ENCODE results near the gene LRFN2.

LRFN2 gene

DNA sequence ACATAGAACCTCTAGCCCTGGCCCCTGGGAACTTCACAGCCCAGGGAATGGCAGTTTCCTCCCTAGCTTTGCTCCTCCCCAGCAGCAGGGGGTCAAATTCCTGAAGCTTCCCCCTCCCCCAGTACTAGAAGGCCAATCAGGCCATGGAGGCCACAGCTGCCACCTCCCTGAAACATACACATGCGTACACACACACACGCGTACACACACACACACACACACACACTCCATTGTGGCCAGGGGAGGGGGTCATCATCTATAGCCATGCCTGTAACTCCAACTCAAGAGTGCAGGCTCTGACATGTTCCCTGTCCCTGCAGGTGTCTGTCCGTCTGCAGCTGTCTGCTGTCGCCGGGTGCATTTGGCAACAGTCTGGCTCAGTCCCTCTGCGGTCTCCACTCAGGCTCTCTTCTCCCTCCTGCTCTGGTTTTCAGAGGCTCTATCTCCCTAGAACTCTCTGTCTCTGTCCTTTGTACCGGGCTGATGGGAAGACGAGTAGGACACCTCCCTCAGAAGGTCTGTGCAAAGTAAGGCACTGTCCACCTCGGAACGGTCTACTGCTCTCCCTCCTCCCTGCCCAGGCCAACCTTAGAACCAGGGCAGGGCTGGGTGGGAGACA lies 1.4 kb downstream of the LRFN2 start:
- no peak for DNase-seq

DNA sequence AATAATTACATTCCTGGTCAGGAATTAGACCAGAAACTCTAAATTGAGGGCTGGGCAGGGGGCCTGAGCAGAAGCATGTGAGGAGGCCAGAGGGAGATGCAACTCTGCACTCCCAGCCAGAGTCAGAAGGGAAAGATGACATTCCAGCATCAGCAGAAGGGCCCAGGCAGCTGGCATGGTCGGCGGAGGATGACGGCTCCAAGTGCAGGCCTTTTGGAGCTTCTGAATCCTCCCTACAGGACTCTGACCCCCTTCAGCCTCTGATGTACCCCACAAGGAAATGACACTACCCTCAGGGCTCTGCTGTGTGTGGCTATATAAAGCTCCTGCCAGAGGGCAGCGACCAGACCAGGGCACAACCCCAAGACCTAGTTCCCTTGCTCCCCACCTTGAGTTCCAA lies 1.9 kb downstream of the LRFN2 start:
- no peak for DNase-seq

DNA sequence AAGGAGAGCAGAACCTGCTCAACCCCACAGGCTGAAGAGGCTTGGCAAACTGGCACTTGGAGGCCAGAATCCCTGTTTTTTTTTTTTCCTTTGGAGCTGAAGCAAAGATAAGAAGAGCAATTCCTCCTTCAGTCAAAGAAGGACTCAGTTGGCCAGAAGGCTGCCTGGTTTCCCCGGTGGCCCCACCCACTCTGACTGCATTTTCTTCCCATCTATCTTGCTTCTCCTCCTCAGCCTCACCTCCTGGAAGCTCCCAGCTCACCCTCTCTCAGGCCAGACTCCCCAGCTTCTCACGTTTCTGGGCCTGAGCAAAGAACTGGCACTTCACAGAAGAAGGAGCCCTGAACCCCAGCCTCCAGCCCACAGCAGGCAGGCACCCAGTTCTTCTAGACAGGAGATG lies 2.4 kb downstream of the LRFN2 start:
- no peak for DNase-seq

DNA sequence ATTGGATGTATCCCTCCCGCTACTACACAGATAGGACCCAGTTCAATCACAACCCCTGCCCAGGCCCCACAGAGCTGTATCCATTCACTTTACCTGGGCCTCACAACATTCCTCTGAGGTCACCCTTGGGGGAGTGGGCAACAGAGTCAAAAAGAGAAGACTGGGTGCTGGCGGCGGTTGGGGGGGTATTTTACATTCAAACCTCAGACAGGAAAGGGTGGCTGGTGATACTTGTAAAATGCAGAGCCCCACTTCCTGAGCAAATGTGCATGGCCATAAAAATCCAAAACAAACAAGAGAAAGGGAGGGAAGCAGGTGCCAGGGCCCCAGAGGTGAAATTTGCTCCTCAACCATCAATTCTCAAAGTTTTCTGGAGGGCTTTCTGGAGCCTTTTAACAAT lies 3.5 kb downstream of the LRFN2 start:
- no peak for DNase-seq

DNA sequence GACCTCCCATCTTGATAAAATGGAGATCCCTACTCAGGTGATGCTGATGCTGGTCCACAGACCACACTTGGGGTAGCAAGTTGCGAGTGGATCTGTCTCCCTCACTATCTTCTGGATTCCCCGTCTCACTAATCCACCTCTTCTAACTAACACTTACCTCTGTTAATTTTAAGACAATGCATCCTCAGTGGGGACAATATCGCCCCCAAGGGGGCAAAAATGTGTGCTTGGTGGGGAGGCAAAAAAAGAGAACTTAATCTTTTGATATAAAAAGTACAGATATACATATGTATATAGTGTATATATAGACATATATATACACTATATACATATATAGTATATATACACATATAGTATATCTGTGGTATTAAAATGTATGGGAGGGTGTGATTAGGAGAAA lies 4.3 kb downstream of the LRFN2 start:
- no peak for DNase-seq

DNA sequence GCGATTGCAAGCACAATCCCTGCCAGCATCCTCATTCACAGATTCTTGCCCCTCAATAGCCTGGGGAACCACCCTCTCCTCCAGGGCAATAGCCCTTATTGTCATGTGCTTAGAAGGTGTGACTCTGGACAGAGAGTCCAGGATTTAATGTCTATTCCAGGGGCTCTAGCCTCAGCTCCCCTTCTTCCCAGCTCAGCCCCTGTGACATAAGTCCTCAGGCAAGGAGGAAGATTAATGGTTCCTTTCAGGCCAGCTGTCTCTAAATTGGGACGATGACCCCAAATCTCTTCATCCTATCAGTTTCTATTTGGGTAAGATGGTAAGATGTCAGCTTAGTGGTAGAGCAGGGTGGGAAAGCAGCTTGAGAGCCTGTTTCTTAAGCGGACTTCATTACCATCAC lies 8.1 kb downstream of the LRFN2 start:
- no peak for DNase-seq

DNA sequence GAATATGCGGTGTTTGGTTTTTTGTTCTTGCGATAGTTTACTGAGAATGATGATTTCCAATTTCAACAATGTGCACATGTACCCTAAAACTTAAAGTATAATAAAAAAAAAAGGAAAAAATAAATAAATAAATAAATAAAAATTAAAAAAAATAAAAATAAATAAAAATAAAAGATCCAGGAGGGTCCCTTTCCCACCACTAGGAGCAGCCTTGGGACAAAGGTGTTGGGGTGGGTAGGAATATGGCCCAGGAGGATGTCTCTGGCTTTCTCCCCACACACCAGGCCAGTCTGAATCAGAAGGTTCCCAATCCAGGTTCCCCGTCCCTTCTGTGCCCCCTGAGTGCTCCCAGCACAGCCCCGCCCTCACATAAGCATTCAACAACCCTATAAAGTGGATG lies 9.5 kb downstream of the LRFN2 start:
- DNase-seq: no peak

DNA sequence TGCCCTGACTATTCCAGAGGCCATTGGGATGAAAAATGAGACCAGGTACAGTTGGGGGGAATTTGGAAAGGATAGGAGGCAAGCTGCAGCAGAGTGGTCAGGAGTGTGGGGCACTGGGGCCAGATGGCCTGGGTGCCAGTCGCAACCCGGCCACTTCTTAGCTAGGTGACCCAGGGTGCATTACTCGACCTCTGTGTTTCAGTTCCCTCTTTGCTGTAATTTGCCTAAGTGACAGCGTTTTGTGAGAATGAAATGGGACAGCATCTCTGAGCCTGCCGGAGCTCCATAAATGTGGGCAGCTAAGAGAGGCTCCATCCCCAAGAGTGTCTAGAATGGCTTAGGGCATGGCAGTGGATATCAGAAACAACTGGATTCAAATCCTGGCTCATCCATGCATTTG lies 13.9 kb downstream of the LRFN2 start:
- DNase-seq: no peak

DNA sequence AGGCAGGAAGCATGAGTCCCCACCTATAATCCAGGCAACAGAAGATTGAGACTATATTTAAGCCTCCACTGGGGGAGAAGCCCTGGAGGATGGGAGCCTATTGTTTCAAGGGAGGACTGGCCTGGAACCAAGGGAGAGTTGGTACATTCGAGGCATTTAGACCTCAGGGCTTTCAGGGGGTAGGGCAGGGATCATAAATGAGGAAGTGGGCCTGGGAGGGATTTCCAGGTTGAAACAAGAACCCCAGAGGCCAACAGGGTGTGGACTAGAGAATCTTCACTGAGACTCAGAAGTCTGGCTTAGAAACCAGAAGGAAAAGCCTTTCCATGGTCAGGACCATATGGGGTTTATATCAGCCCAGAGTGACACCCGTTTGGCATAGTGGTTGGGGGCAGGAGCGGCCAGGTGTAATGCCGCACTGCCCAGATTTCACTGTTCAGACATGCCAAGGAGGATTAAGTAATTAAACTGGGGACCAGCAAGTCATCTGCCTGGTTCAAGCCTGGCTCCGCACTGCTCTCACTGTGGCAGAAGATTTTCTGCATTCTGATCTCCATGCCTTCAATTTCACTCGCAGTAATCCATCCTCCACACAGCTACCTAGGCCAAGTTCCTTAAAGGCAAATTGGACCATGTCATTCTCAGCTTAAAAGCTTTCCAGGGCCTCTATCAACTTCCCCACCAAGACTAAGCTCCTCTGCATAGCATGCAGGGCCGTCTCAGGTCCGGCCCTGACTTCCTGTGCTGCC lies 17.8 kb downstream of the LRFN2 start:
- no peak for DNase-seq

DNA sequence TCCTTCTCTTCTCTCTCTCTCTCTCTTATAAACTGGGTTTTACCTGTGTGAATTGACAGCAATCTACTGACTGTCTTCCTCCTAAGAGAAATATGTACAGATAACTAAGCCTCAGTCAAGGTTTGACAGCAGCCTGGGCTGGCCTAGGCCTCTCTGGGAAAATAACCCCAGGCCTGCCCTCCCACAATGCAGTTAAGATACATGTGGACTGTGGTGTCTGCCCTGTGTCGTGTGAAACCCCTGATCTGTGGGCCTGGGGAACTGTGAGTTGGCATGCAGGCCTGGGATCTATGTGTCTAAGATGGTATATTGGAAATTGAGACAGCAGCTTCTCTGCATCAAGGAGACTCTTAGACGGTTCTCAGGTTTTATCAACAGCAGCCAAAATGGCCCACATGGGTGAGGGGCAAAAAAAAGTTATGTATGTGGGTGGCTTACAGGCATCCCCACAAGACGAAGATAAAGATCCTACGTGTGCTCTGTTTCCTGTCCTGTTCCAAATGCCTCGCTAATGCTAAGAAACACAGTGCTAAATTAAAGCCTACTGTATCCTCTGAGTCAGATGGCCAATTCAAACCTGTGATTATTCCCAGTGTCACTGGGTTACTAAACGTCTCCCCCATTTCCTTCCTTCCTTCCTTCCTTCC lies 19.0 kb downstream of the LRFN2 start:
- DNase-seq: no peak

DNA sequence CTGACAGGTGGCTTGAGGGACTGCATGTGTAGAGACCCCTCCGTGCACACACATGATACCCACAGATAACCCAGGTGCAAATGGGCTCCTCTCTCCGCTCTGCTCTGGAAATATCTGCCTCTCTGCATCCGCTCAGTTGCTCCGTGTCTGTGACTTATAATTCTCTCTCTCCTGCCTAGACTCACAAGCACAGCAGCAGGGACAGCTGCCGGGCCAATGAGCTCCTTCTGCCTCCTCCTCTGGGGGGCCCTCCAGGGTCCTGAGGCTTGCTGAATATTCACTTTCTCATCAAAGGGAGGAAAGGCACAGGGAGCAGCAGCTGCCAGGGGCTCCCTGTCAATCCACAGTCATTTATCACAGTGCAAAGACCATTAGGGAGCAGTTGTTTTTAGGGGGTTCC lies 24.1 kb downstream of the LRFN2 start:
- no peak for DNase-seq

DNA sequence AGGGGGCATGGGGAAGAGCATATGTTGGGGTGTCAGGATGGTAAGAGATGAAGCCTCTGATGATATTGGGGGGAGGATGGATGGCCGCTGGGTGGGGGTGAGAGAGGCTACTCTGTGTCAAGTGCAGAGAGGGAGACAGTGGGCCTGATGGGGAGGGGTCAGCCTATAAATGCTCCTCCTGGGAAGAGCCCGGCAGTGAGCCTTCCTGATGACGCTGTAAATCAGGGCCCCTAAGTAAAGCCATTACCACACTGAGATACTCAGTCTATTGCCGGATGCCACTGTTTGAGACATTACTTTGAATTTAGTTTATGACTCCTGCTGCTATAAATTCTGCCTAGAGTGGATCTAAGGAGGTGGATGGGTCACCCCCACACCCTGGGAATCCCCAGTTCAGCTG lies 28.1 kb downstream of the LRFN2 start:
- DNase-seq: no peak

DNA sequence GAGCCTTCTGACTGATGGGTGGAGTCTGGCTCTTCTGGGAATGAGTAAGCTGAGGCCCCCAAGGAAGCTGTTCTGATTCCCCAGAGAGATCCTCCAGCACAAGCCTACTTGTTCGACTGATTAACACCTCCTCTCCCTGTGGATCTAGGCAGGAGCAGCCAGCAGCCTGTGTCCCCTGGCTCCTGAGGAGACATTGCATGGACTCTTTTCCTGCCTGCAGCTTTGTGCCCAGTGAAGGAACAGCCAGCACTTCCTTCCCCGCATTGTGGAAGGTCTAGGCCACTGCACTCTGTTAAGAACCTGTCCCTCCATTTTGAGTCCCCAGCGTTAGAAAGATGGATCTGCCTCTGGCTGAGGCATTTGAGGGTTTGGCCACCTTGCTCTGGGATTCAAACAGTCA lies 29.1 kb downstream of the LRFN2 start:
- DNase-seq: no peak

DNA sequence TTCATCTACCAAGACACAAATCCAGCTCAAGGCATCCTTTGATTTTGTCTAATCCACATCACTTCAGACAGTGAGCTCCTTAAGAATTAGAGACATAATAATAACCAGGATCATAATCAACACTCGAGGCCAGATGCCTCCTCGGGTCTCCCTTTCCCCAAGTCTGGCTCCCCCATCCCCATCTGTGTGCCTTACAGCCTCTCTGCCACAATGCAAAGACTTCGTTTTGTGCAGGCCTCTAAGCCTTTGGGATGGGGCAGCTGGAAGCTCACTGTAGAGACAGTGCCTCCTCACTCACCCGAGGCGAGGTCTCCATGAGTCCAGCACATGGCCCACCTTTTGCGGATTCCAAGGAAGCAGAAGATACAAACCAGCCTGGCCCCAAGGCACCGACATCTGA lies 30.3 kb downstream of the LRFN2 start:
- DNase-seq: no peak

DNA sequence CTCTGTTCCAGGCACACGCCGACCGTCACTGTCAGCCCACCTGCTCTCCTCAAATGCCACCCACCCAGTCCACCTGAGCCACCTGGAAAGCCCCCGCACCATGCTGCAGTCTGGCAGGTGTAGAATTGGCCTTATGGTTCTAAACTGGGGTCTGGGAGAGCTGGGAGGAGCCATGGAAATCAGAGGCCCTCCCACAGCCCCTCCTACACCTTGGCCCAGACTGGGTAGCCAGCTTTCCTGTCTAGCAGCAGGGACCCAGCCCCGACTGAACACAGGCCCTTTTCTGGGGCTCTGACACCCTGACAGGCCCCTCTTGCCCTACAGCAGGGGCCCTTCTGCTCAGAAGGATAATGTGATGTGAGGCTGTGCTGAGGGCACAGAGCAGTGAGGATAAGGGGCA lies 31.1 kb downstream of the LRFN2 start:
- no peak for DNase-seq

DNA sequence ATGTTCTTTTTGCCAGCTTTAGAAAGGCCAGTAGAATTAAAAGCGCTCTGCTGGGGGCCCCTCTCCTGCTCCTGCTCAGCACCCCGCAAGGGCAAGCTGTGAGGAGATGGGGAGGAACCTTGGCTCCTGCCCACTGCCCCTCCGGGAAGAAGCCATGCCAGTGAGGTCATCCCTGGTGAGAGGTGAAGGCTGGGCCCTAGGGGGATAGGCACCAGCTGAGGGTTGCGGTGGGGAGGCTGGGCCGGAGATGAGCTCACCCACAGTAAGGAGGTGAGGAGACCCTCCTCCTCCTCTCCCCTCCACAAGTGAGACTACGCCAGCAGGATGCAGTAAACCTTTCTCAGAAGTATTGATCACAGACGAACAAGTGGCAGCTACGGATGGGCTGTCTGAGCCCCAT lies 32.1 kb downstream of the LRFN2 start:
- DNase-seq: no peak

DNA sequence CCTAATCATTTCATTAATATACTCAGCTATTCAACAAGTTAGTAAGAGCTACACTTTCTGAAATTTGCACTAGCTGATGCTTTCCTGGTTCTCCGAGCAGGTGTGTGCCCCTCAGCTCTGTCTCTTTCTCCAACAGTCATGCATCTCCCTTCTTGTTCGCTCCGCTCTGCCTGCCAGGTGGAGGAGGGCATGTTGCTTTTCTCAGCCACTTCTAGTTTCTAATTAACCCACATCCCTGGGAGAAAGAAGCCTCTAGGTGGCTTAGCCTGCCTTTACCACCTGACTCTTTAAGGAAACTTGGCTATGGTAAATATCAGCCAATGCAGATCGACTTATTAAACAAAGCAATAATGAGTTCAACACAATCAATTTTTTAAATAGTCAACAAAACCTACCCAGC lies 34.2 kb downstream of the LRFN2 start:
- DNase-seq: no peak

DNA sequence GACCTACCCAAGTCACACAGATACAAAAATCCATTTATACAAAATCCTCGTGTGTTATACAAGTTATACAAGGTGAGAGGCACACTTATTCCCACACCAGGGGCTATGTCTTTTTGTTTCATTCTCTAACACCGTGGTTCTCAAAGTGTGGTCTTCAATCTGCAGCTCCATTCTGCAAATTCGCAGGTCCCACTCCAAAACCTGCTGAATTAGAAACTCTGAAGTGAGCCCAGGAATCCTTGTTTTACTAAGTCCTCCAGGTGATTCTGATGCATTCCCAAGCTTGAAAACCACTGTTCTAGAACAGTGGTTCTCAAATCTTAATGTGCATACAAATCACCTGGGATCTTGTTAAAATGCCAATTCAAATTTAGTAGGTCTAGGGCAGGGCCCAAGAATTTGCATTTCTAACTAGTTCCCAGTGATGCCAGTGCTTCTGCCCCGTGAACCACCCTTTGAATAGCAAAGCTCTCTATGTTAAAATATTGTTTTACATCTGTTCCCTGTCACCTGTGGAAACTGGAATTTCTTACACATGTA lies 35.1 kb downstream of the LRFN2 start:
- DNase-seq: no peak

DNA sequence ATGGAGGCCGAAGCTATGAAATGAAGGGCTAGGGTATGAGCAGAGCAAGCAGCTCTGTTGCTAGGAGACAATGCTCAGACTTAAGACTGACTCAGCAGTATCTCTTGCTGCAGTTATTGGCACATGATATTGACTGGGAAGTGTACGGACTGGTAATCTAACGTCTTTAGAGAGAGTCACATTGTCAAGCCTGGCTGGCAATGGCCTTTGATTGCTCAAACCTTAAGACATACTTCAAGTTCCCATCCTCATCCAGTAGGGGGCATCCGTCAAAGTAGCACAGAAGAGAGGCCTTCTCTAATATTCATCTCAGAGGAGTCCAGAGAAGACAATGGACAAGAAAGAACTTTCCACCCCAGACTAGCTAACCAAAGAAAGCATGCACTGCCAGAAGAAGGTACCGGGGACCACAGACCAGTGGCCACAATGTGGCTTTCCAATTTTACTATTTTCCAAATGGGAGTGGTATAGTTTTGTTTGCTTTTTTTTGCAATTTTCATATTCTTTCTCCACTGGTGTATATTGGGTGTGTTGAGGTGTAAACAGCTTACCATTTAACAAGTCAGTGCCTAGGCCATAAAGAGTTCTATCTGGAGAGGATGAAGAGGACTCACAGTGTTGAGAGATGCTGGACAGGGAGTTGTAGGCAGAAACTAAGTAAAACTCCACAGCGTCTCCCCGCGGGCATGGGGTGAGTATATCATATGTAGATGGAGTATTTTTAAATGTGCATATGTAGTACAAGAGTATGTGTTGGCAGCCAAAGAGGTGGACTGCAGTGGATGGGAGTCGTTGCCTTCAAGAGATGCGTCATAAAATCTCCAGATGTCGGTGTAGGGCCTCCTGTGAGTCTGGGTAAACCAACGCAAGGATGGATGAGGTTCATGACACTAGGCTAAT lies 36.7 kb downstream of the LRFN2 start:
- DNase-seq: peak; percentile 58

DNA sequence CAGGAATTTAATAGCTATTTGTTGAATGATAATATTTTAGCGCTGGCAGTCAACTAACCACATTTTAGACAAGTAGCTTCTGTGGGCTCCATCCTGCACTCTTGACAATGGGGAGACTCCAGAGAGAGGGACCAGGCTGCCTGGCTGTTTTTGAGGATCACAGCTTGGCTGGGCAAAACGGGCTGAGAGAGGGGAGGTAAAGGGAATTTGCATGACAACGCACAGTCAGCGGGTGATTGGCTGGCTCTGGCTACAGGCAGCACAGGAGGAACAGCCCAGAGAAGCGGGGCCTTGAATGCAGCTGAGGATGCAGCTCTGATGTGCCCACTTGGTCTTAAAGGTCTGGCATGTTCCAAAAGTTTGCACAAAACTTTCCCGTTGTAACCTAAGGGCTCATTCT lies 41.2 kb downstream of the LRFN2 start:
- DNase-seq: no peak

DNA sequence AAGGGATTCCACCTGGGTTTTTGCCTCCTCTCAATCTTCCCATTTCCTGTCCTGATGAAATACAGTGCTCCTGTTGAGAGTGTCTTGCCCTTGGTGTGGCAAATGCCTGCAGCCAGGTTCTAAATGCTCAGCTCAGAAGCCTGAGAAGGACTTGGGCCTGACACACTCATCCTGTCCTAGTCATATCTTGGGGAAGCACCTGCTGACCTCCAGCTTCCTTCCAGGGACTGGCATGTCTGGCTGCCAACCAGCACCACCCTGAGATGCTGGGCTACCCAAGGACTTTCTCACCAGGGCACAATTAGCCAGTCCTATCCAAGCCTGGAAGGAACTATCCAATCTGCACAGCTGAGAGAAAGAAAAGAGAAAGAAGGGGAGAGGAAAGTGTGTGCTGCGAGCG lies 43.4 kb downstream of the LRFN2 start:
- DNase-seq: no peak

DNA sequence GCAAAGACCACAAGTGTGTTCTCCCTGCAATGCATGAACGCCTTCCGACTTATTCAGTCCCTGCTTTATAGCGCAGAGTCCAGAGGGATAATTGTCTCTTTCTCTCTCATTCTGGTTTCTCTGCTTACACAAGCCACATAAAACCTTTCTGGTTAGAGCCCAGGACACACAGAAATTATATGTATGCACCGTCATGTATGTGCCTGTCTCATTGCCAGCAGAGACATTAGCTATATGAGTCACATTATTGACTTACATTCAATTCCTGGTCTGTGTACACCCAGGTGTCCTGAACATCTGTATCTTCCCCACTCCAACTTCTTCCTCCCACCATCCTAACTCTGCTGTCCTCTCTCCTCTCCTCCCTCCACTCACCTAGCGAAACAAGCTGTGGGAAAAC lies 44.0 kb downstream of the LRFN2 start:
- DNase-seq: no peak

DNA sequence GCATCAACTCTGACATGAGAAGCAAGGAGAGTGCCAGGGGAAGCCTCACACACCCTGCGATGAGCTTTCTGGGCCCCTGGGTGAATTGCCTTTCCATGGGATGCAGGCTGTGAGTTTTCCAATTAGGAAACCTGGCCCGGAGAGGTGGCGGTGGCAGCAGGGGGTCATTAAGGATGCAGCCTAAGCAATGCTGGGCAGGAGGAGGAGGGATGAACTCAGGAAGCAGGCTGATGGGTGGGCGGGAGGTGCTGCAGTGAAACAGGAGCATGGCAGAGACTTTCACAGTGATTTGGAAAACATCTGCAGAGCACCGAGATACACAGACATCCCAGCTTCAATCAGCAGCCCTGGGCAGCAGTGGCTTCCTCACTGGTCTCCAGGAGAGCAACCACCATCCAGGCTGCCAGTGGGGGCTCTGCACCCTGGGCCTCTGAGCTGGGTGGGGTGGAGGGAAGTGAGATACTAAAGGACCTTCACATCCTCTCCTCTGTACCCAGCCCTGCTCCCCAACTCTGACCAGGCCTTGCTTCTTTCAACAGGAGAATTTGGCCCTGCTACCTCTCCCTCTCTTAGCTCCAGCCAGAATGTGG lies 44.9 kb downstream of the LRFN2 start:
- no peak for DNase-seq

Data from kidney glomerular epithelial cell (primary cell).